PFSK-1 (cell line): ENCODE results near the gene TRIM54.

ENCODE experiments used
- FOXP2 ChIP-seq: optimal IDR thresholded peaks from 2 replicates; pipeline ENCODE3; 2011; ENCODE audit warnings: borderline replicate concordance, control low read depth, inconsistent platforms; ENCODE audit not compliant: insufficient read depth; ENCODE audit errors: extremely low read length, extremely low read depth
- POLR2AphosphoS5 ChIP-seq: IDR thresholded peaks from 2 replicates; pipeline ENCODE4 v1.6.1; 2012; ENCODE audit warnings: low read depth, mild to moderate bottlenecking, control low read depth, low read length, moderate library complexity
- SIN3A ChIP-seq: IDR thresholded peaks from 2 replicates; pipeline ENCODE4 v1.6.1; 2012; ENCODE audit warnings: mild to moderate bottlenecking, low read length, moderate library complexity, borderline replicate concordance; ENCODE audit not compliant: insufficient read depth
- TAF1 ChIP-seq: IDR thresholded peaks from 2 replicates; pipeline ENCODE4 v1.6.1; 2012; ENCODE audit warnings: low read length, control low read depth, borderline replicate concordance; ENCODE audit not compliant: insufficient read depth
- TF ChIP-seq, protein P1 (sequence below), 2 experiments: IDR thresholded peaks; 2 replicates each; pipeline versions ENCODE4 v1.6.1 to v1.8.0; 2011 to 2012; ENCODE audit warnings: low read depth in 2 of 2, low read length in 2 of 2, control low read depth in 1 of 2, inconsistent platforms in 1 of 2, mild to moderate bottlenecking in 1 of 2, moderate library complexity in 1 of 2; ENCODE audit not compliant: insufficient read depth in 1 of 2

TRIM54 gene

DNA sequence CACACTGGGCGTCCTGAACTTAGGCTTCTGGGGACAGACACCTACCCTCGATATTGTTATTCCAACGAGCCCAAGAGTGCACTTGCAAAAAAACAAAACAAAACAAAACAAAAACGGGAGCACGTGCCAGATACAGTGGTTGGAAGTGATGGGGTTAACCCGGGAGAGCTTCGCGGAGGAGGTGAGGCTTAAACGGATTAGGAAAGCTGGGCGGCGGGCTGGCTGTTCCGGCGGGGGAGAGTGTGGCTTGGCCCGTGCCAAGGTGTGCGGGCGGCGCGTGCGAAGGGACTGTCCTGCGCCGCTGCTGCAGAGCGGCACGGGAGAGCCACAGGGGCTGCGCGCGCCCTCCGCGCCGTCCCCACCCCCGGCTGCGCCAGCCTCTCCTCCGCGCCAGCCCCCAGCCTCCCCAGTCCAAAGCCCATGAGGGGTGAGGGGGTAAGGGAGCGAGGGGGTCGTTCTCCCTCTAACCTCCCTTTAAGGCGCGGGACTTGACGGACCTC lies 17.9 kb upstream of the TRIM54 start:
- no peak for TF ChIP-seq TAF1
- TF ChIP-seq SIN3A, result no peak
- TF ChIP-seq, protein P1, sequence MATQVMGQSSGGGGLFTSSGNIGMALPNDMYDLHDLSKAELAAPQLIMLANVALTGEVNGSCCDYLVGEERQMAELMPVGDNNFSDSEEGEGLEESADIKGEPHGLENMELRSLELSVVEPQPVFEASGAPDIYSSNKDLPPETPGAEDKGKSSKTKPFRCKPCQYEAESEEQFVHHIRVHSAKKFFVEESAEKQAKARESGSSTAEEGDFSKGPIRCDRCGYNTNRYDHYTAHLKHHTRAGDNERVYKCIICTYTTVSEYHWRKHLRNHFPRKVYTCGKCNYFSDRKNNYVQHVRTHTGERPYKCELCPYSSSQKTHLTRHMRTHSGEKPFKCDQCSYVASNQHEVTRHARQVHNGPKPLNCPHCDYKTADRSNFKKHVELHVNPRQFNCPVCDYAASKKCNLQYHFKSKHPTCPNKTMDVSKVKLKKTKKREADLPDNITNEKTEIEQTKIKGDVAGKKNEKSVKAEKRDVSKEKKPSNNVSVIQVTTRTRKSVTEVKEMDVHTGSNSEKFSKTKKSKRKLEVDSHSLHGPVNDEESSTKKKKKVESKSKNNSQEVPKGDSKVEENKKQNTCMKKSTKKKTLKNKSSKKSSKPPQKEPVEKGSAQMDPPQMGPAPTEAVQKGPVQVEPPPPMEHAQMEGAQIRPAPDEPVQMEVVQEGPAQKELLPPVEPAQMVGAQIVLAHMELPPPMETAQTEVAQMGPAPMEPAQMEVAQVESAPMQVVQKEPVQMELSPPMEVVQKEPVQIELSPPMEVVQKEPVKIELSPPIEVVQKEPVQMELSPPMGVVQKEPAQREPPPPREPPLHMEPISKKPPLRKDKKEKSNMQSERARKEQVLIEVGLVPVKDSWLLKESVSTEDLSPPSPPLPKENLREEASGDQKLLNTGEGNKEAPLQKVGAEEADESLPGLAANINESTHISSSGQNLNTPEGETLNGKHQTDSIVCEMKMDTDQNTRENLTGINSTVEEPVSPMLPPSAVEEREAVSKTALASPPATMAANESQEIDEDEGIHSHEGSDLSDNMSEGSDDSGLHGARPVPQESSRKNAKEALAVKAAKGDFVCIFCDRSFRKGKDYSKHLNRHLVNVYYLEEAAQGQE (IDR thresholded peaks at IDR 0.05; ENCODE audit: insufficient read depth in 1 of 2, low read depth in 2 of 2, low read length in 2 of 2), result no peak

DNA sequence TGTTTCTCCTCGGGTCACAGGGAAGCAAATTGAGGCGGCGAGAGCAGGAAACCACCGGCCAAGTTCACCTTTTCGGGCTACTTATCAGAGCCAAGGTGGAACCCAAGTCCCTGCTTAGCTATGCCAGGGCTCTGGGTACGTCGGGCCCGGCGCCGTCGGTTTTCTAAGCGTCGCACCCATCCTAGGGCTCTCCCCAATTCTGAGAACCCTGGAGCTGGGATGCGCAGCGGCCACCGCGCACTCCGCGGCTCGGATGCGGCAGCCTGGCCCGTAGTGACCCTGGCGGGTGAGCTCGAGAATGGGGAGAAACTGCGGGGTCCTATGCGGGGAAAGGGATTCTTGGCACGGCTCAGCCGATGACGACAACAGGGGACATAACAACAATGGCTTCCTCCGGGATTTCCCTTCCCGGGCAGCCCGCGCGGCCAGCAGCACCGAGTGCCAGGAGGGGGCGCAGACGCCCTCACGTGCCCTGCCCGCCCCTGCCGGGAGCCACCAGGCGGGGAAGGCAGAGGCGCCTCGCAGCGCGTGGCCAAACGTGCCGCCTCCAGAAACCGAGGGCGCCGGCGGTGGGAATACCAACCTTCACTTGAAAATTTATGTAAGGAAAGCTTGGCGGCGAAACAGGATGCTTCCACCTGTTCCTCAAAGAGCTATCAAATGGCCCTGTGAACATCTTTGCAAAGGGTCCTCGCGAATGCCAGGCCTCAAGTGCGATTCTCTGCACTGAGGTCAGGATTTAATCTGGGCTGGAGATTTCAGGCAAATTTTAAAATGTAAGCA lies 17.3 kb upstream of the TRIM54 start:
- TF ChIP-seq FOXP2 (peak; percentile 51), SIN3A (no peak), TAF1 (no peak)
- TF ChIP-seq, protein P1 (IDR thresholded peaks at IDR 0.05; ENCODE audit: insufficient read depth in 1 of 2, low read depth in 2 of 2, low read length in 2 of 2), result no peak

DNA sequence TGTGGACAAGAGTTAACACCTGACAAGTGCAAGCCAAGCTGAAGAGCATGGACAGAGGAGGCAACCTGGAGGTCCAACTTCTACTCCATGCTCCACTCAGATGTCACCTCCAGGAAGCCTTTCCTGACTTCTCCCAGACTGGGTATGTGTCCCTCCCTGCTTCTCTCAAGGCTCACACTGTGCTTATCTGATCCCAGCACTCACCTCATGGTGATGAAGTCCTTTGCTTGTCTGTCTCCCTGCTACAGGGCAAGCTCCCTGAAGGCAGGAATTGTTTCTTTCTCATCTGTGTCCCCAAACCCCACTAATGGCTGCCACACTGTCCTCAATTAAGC lies 16.7 kb upstream of the TRIM54 start:
- TF ChIP-seq FOXP2 (no peak), POLR2AphosphoS5 (no peak), SIN3A (no peak), TAF1 (no peak)
- TF ChIP-seq, protein P1 (IDR thresholded peaks at IDR 0.05; ENCODE audit: insufficient read depth in 1 of 2, low read depth in 2 of 2, low read length in 2 of 2), result no peak

DNA sequence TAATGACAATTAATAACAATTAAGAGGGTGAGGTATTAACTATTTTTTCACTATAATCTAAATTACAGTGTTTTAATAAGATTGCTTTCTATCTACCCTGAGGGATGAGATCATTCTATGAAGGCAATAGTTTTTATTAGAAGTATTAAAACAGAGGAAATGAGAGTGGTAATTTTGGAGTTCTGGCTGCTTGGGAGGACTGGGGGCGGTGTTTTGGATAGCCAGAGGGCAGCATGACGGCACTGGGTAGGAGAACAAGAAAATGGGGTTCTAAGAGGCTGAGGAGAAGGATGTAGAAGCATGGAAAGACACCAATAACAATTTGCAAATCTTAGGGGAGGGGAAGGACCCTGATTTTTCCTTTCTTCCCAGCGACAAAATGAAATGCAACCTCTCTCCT lies 12.1 kb upstream of the TRIM54 start:
- no peak for TF ChIP-seq POLR2AphosphoS5
- TF ChIP-seq SIN3A, result no peak
- TF ChIP-seq, protein P1 (IDR thresholded peaks at IDR 0.05; ENCODE audit: insufficient read depth in 1 of 2, low read depth in 2 of 2, low read length in 2 of 2), result no peak
- TF ChIP-seq TAF1, result no peak
- TF ChIP-seq FOXP2, result no peak
